Testis (tissue), 3 donors: ENCODE measurements around the gene LILRA5. TPM values are rescaled to one million over a fixed set of nuclear protein-coding genes. Genes with fewer than 3 reads are reported as not detected.
"Not testable (repeated sequence)": the region's sequence is repeated elsewhere in the genome, so short reads cannot be mapped to it uniquely, and the experiment has no call there.

Experiments
- DNase-seq: peaks from one replicate; pipeline ENCODE4 v3.0.0-alpha.2; 2019
- H3K27ac ChIP-seq, 2 donors: fragments of 200-600 bp; sonication (generic); one replicate each; pipeline ENCODE4 v1.5.1; 2019
- H3K27me3 ChIP-seq: fragments of 200-600 bp; sonication (generic); one replicate; pipeline ENCODE4 v1.5.1; 2019
- H3K36me3 ChIP-seq: fragments of 200-600 bp; sonication (generic); one replicate; pipeline ENCODE4 v1.5.1; 2017; ENCODE audit warnings: low read depth; ENCODE audit errors: missing control alignments
- H3K4me1 ChIP-seq: fragments of 200-600 bp; sonication (generic); one replicate; pipeline ENCODE4 v1.5.1; 2019
- H3K4me3 ChIP-seq, 2 donors: fragments of 200-600 bp; sonication (generic); one replicate each; pipeline ENCODE4 v1.5.1; 2017 to 2019
- H3K9me3 ChIP-seq: fragments of 200-600 bp; sonication (generic); one replicate; pipeline ENCODE4 v1.5.1; 2017
- CTCF ChIP-seq, 3 experiments: fragments of 450-650 bp in 2 of 3; fragments of 200-600 bp in 1 of 3; sonication (generic) in 1 of 3; IDR thresholded peaks; one replicate each; pipeline ENCODE4 v1.5.1; 2016 to 2019; ENCODE audit warnings: antibody characterized with exemption in 3 of 3, mild to moderate bottlenecking in 2 of 3, moderate library complexity in 1 of 3
- POLR2A ChIP-seq: fragments of 450-650 bp; IDR thresholded peaks from one replicate; pipeline ENCODE4 v1.6.1; 2017; ENCODE audit warnings: antibody characterized with exemption, mild to moderate bottlenecking, moderate library complexity
- WGBS, 2 donors: methylation state at CpG; one replicate each; pipeline ENCODE4 v1.1.5; 2018; 5-methylcytosine and 5-hydroxymethylcytosine counted together
- intact Hi-C: fragments of 100-400 bp; cut with DNase I; formaldehyde crosslinking; loops from one replicate; pipeline ENCODE4 v1.15.1; 2023; ENCODE audit warnings: low total_unique reads
- polyA plus RNA-seq: library from polyadenylated mRNA; stranded (reverse); fragments of 350-450 nt; fragmentation: Illumina TruSeq; extraction: RNeasy Lipid Tissue Mini Kit (QIAGEN cat#74804); gene quantifications from one replicate; pipeline ENCODE4 v1.2.3, GENCODE V29; 2014; ENCODE audit warnings: low read depth, low replicate concordance; ENCODE audit not compliant: insufficient read depth
- total RNA-seq, 2 donors: library from RNA; depleted of rRNA; stranded (reverse); fragments of >200 nt; gene quantifications; one replicate each; pipeline ENCODE4 v1.2.3, GENCODE V29; 2016

Gene LILRA5
- total and polyA plus RNA-seq, 3 donors from 2014 or later = 1.1 to 1.4 (median 1.2) TPM

GRCh38 chr19:54333586-54334298 lies 20.8 kb upstream of the LILRA5 start:
- intact Hi-C loops = no loop called here
- H3K27me3 ChIP-seq = no peaks in the 10 kb centered on the region
- H3K4me3 ChIP-seq = no peak overlapping the region
- H3K9me3 ChIP-seq = no peaks in the 10 kb centered on the region
- no peak for DNase-seq
- TF ChIP-seq CTCF (IDR thresholded peaks at IDR 0.05) (no peak), POLR2A (no peak)
- no peaks in the 10 kb centered on the region for H3K4me1 ChIP-seq
- H3K36me3 ChIP-seq = no peaks in the 10 kb centered on the region
- H3K27ac ChIP-seq = no peak overlapping the region
- WGBS, 2 donors = 78 to 85% methylated on average over 3 of the region's 3 CpGs

- intact Hi-C loops = no loop called here
- 65 to 75% methylated on average over 6 to 7 of the region's 7 CpGs for WGBS, 2 donors
- H3K9me3 ChIP-seq = no peaks in the 10 kb centered on the region
- no peaks in the 10 kb centered on the region for H3K4me1 ChIP-seq
- no peak for DNase-seq
- H3K27ac ChIP-seq = no peak overlapping the region
- H3K27me3 ChIP-seq = no peaks in the 10 kb centered on the region
- TF ChIP-seq CTCF (IDR thresholded peaks at IDR 0.05) (no peak), POLR2A (no peak)
- H3K4me3 ChIP-seq = no peak overlapping the region
- H3K36me3 ChIP-seq = no peaks in the 10 kb centered on the region
Observed at GRCh38 chr19:54332149-54332548, 19.2 kb upstream of the LILRA5 start.

DNA sequence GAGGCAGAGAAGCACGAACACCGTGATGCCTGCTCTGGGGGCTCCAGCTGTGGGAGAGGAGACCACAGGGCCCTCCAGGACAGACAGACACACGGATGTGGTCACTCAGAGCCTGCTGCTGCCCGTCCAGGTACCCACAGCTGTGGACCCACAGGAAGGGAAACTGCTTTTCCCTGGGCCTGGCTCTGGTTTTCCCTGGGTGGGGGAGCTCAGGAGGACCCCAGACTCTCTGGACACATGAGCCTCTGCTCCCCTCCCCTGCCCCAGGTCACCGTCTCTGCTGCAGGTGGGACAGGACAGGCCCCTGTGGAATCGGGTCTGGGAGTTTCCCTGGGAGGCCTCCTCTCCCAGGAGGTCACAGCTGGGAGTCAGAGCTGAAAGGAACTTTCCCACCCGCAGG lies 18.7 kb upstream of the LILRA5 start:
- Histone ChIP-seq H3K4me1 (no peaks in the 10 kb centered on the region), H3K9me3 (no peaks in the 10 kb centered on the region), H3K4me3 (no peak overlapping the region), H3K36me3 (no peaks in the 10 kb centered on the region), H3K27me3 (no peaks in the 10 kb centered on the region), H3K27ac (no peak overlapping the region)
- intact Hi-C loops = no loop called here
- no peak for DNase-seq
- no peak for TF ChIP-seq CTCF (IDR thresholded peaks at IDR 0.05)
- TF ChIP-seq POLR2A = no peak
- 82% methylated on average over 7 of the region's 7 CpGs; no CpG with 5 or more reads in 1 of the 2 donors for WGBS, 2 donors

- Histone ChIP-seq H3K27me3 (no peaks in the 10 kb centered on the region), H3K36me3 (no peaks in the 10 kb centered on the region), H3K27ac (no peak overlapping the region), H3K9me3 (no peaks in the 10 kb centered on the region), H3K4me3 (no peak overlapping the region), H3K4me1 (no peaks in the 10 kb centered on the region)
- DNase-seq = no peak
- intact Hi-C loops = no loop called here
- 78 to 82% methylated on average over 12 to 14 of the region's 14 CpGs for WGBS, 2 donors
- no peak for TF ChIP-seq CTCF (IDR thresholded peaks at IDR 0.05)
- no peak for TF ChIP-seq POLR2A
Observed at GRCh38 chr19:54329476-54330165, 16.7 kb upstream of the LILRA5 start.

DNA sequence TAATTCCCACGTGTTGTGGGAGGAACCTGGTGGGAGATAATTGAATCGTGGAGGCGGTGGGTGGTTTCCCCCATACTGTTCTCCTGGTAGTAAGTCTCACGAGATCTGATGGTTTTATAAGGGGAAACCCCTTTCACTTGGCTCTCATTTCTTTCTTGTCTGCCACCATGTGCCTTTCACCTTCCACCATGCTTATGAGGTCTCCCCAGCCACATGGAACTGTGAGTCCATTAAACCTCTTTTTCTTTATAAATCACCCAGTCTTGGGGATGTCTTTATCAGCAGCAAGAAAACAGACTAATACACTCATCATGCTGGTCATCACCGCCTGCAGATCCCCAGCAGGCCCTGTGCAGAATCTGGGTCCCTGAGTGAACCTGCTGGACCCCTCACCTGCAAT lies 15.8 kb upstream of the LILRA5 start:
- H3K4me3 ChIP-seq, H3K36me3 ChIP-seq, H3K27me3 ChIP-seq, DNase-seq, H3K9me3 ChIP-seq, intact Hi-C loops, H3K4me1 ChIP-seq, H3K27ac ChIP-seq: not testable (repeated sequence)
- 67 to 82% methylated on average over 5 of the region's 5 CpGs for WGBS, 2 donors
